Prostate gland (tissue), 2 donors: Measurements from ENCODE around the gene TMTC3.

Experiments
- POLR2A ChIP-seq: fragments of 450-650 bp; IDR thresholded peaks from one replicate; pipeline ENCODE4 v1.6.1; 2016; ENCODE audit warnings: antibody characterized with exemption, mild to moderate bottlenecking
- TF ChIP-seq, protein P1 (sequence below), 4 experiments: fragments of 200-600 bp in 2 of 4; fragments of 450-650 bp in 2 of 4; sonication (generic) in 2 of 4; IDR thresholded peaks; 1 replicate in 3 of 4; 2 replicates in 1 of 4; pipeline ENCODE4 v1.5.1; 2016 to 2019; ENCODE audit warnings: antibody characterized with exemption in 4 of 4, mild to moderate bottlenecking in 2 of 4, moderate library complexity in 2 of 4

GRCh38 chr12:88242571-88242925 lies 100.4 kb downstream of the TMTC3 start:
- no peak for TF ChIP-seq POLR2A
- TF ChIP-seq, protein P1, sequence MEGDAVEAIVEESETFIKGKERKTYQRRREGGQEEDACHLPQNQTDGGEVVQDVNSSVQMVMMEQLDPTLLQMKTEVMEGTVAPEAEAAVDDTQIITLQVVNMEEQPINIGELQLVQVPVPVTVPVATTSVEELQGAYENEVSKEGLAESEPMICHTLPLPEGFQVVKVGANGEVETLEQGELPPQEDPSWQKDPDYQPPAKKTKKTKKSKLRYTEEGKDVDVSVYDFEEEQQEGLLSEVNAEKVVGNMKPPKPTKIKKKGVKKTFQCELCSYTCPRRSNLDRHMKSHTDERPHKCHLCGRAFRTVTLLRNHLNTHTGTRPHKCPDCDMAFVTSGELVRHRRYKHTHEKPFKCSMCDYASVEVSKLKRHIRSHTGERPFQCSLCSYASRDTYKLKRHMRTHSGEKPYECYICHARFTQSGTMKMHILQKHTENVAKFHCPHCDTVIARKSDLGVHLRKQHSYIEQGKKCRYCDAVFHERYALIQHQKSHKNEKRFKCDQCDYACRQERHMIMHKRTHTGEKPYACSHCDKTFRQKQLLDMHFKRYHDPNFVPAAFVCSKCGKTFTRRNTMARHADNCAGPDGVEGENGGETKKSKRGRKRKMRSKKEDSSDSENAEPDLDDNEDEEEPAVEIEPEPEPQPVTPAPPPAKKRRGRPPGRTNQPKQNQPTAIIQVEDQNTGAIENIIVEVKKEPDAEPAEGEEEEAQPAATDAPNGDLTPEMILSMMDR (IDR thresholded peaks at IDR 0.05) = no peak
